Thyroid gland (tissue), 4 donors: ENCODE measurements around the gene MAGEA1.

Source experiments
- POLR2A ChIP-seq, 2 donors: fragments of 450-650 bp; IDR thresholded peaks; one replicate each; pipeline ENCODE4 v1.6.1; 2017; ENCODE audit warnings: antibody characterized with exemption in 2 of 2, mild to moderate bottlenecking in 2 of 2, moderate library complexity in 1 of 2
- TF ChIP-seq, protein P1 (sequence below), 6 experiments: fragments of 200-600 bp in 3 of 6; fragments of 450-650 bp in 3 of 6; sonication (generic) in 3 of 6; IDR thresholded peaks; one replicate each; pipeline ENCODE4 v1.5.1; 2016 to 2019; ENCODE audit warnings: antibody characterized with exemption in 6 of 6, mild to moderate bottlenecking in 2 of 6, inconsistent platforms in 1 of 6, moderate library complexity in 1 of 6

DNA sequence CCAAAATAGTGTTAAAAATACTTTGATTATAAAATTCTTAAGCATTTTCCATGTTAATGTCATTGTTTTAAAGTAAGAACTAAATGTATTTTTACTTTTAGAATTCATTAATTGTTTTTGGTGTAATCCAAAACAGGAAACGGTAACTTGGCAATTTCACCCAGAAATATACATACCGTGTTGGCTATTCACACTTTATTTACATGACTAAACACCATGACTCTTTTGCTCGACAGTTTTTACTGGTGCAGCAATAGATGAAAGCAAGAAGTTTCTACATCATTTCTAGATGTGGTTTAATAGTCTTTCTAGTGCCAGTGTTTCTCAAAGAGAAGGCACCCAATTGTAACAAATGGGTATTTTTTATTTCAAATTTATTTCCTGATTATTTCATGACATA, 25.6 kb upstream of the MAGEA1 start:
- TF ChIP-seq, protein P1, sequence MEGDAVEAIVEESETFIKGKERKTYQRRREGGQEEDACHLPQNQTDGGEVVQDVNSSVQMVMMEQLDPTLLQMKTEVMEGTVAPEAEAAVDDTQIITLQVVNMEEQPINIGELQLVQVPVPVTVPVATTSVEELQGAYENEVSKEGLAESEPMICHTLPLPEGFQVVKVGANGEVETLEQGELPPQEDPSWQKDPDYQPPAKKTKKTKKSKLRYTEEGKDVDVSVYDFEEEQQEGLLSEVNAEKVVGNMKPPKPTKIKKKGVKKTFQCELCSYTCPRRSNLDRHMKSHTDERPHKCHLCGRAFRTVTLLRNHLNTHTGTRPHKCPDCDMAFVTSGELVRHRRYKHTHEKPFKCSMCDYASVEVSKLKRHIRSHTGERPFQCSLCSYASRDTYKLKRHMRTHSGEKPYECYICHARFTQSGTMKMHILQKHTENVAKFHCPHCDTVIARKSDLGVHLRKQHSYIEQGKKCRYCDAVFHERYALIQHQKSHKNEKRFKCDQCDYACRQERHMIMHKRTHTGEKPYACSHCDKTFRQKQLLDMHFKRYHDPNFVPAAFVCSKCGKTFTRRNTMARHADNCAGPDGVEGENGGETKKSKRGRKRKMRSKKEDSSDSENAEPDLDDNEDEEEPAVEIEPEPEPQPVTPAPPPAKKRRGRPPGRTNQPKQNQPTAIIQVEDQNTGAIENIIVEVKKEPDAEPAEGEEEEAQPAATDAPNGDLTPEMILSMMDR (IDR thresholded peaks at IDR 0.05) = no peak
- TF ChIP-seq POLR2A (IDR thresholded peaks at IDR 0.05) = no peak
